Measurements from ENCODE around the gene SERPINB10. TPM values are rescaled to one million over a fixed set of nuclear protein-coding genes. Genes with fewer than 3 reads are reported as not detected.
"Not testable (repeated sequence)": the region's sequence is repeated elsewhere in the genome, so short reads cannot be mapped to it uniquely, and the experiment has no call there.

The SERPINB10 gene
- polyA plus RNA-seq, 2 donors, result 0.06 to 0.46 TPM

- Histone ChIP-seq H3K27me3 (ENCODE audit: control insufficient read depth in 1 of 2, insufficient read depth in 2 of 2, low read length in 2 of 2) (no peaks in the 10 kb centered on the region), H3K36me3 (ENCODE audit: control insufficient read depth in 2 of 2, insufficient read depth in 2 of 2, low read length in 1 of 2) (no peaks in the 10 kb centered on the region), H3K27ac (ENCODE audit: low read depth in 2 of 2, low read length in 1 of 2) (no peak overlapping the region), H3K9me3 (ENCODE audit: control insufficient read depth in 2 of 2, insufficient read depth in 1 of 2, low read depth in 1 of 2, low read length in 1 of 2) (no peaks in the 10 kb centered on the region), H3K4me1 (ENCODE audit: control insufficient read depth in 2 of 2, insufficient read depth in 2 of 2, low read length in 1 of 2) (no peaks in the 10 kb centered on the region), H3K4me3 (ENCODE audit: low read depth in 1 of 2, low read length in 2 of 2) (no peak overlapping the region)
- 69 to 80% methylated on average over 1 of the region's 1 CpG for WGBS, 2 donors
Measured at GRCh38 chr18:63904694-63905093, 3.1 kb upstream of the SERPINB10 start.

GRCh38 chr18:63905361-63905760 is 2.4 kb upstream of the SERPINB10 start:
- no peak overlapping the region for H3K27ac ChIP-seq (ENCODE audit: low read depth in 2 of 2, low read length in 1 of 2)
- no peaks in the 10 kb centered on the region for H3K9me3 ChIP-seq (ENCODE audit: control insufficient read depth in 2 of 2, insufficient read depth in 1 of 2, low read depth in 1 of 2, low read length in 1 of 2)
- no peak overlapping the region for H3K4me3 ChIP-seq (ENCODE audit: low read depth in 1 of 2, low read length in 2 of 2)
- no peaks in the 10 kb centered on the region for H3K36me3 ChIP-seq (ENCODE audit: control insufficient read depth in 2 of 2, insufficient read depth in 2 of 2, low read length in 1 of 2)
- no peaks in the 10 kb centered on the region for H3K27me3 ChIP-seq (ENCODE audit: control insufficient read depth in 1 of 2, insufficient read depth in 2 of 2, low read length in 2 of 2)
- H3K4me1 ChIP-seq (ENCODE audit: control insufficient read depth in 2 of 2, insufficient read depth in 2 of 2, low read length in 1 of 2), result no peaks in the 10 kb centered on the region
- 94 to 96% methylated on average over 2 of the region's 2 CpGs for WGBS, 2 donors

- 89 to 90% methylated on average over 1 of the region's 1 CpG for WGBS, 2 donors
- Histone ChIP-seq H3K36me3 (ENCODE audit: control insufficient read depth in 2 of 2, insufficient read depth in 2 of 2, low read length in 1 of 2) (no peaks in the 10 kb centered on the region), H3K27ac (ENCODE audit: low read depth in 2 of 2, low read length in 1 of 2) (no peak overlapping the region), H3K9me3 (ENCODE audit: control insufficient read depth in 2 of 2, insufficient read depth in 1 of 2, low read depth in 1 of 2, low read length in 1 of 2) (no peaks in the 10 kb centered on the region), H3K27me3 (ENCODE audit: control insufficient read depth in 1 of 2, insufficient read depth in 2 of 2, low read length in 2 of 2) (no peaks in the 10 kb centered on the region), H3K4me3 (ENCODE audit: low read depth in 1 of 2, low read length in 2 of 2) (no peak overlapping the region), H3K4me1 (ENCODE audit: control insufficient read depth in 2 of 2, insufficient read depth in 2 of 2, low read length in 1 of 2) (no peaks in the 10 kb centered on the region)
Measured at GRCh38 chr18:63906056-63906455, 1.7 kb upstream of the SERPINB10 start.

- no peaks in the 10 kb centered on the region for H3K9me3 ChIP-seq (ENCODE audit: control insufficient read depth in 2 of 2, insufficient read depth in 1 of 2, low read depth in 1 of 2, low read length in 1 of 2)
- no peaks in the 10 kb centered on the region for H3K36me3 ChIP-seq (ENCODE audit: control insufficient read depth in 2 of 2, insufficient read depth in 2 of 2, low read length in 1 of 2)
- WGBS, 2 donors, result 83% methylated on average over 1 of the region's 1 CpG
- H3K27ac ChIP-seq (ENCODE audit: low read depth in 2 of 2, low read length in 1 of 2), result no peak overlapping the region
- no peaks in the 10 kb centered on the region for H3K4me1 ChIP-seq (ENCODE audit: control insufficient read depth in 2 of 2, insufficient read depth in 2 of 2, low read length in 1 of 2)
- H3K4me3 ChIP-seq (ENCODE audit: low read depth in 1 of 2, low read length in 2 of 2), result no peak overlapping the region
- no peaks in the 10 kb centered on the region for H3K27me3 ChIP-seq (ENCODE audit: control insufficient read depth in 1 of 2, insufficient read depth in 2 of 2, low read length in 2 of 2)
Measured at GRCh38 chr18:63908858-63909257, 1.1 kb downstream of the SERPINB10 start.

GRCh38 chr18:63909870-63910269 is 2.1 kb downstream of the SERPINB10 start:
- H3K9me3 ChIP-seq (ENCODE audit: control insufficient read depth in 2 of 2, insufficient read depth in 1 of 2, low read depth in 1 of 2, low read length in 1 of 2), result no peaks in the 10 kb centered on the region
- no peaks in the 10 kb centered on the region for H3K4me1 ChIP-seq (ENCODE audit: control insufficient read depth in 2 of 2, insufficient read depth in 2 of 2, low read length in 1 of 2)
- no peaks in the 10 kb centered on the region for H3K27me3 ChIP-seq (ENCODE audit: control insufficient read depth in 1 of 2, insufficient read depth in 2 of 2, low read length in 2 of 2)
- H3K36me3 ChIP-seq (ENCODE audit: control insufficient read depth in 2 of 2, insufficient read depth in 2 of 2, low read length in 1 of 2), result no peaks in the 10 kb centered on the region
- WGBS, 2 donors, result 35 to 48% methylated on average over 2 of the region's 2 CpGs
- H3K27ac ChIP-seq (ENCODE audit: low read depth in 2 of 2, low read length in 1 of 2), result no peak overlapping the region
- H3K4me3 ChIP-seq (ENCODE audit: low read depth in 1 of 2, low read length in 2 of 2), result no peak overlapping the region

- Histone ChIP-seq H3K9me3 (ENCODE audit: control insufficient read depth in 2 of 2, insufficient read depth in 1 of 2, low read depth in 1 of 2, low read length in 1 of 2) (no peaks in the 10 kb centered on the region), H3K36me3 (ENCODE audit: control insufficient read depth in 2 of 2, insufficient read depth in 2 of 2, low read length in 1 of 2) (no peaks in the 10 kb centered on the region), H3K27ac (ENCODE audit: low read depth in 2 of 2, low read length in 1 of 2) (no peak overlapping the region), H3K4me3 (ENCODE audit: low read depth in 1 of 2, low read length in 2 of 2) (no peak overlapping the region), H3K4me1 (ENCODE audit: control insufficient read depth in 2 of 2, insufficient read depth in 2 of 2, low read length in 1 of 2) (no peaks in the 10 kb centered on the region), H3K27me3 (ENCODE audit: control insufficient read depth in 1 of 2, insufficient read depth in 2 of 2, low read length in 2 of 2) (no peaks in the 10 kb centered on the region)
- WGBS, 2 donors, result 88% methylated on average over 5 of the region's 5 CpGs
Measured at GRCh38 chr18:63917817-63918216, 10.1 kb downstream of the SERPINB10 start.

GRCh38 chr18:63922049-63922448 is 14.3 kb downstream of the SERPINB10 start:
- 87 to 88% methylated on average over 2 of the region's 2 CpGs for whole genome bisulfite sequencing, 2 donors

GRCh38 chr18:63924551-63924950 is 16.8 kb downstream of the SERPINB10 start:
- H3K27ac ChIP-seq (ENCODE audit: low read depth in 2 of 2, low read length in 1 of 2), result no peak overlapping the region
- WGBS, 2 donors, result 63 to 72% methylated on average over 1 of the region's 1 CpG
- no peaks in the 10 kb centered on the region for H3K36me3 ChIP-seq (ENCODE audit: control insufficient read depth in 2 of 2, insufficient read depth in 2 of 2, low read length in 1 of 2)
- no peaks in the 10 kb centered on the region for H3K4me1 ChIP-seq (ENCODE audit: control insufficient read depth in 2 of 2, insufficient read depth in 2 of 2, low read length in 1 of 2)
- no peaks in the 10 kb centered on the region for H3K9me3 ChIP-seq (ENCODE audit: control insufficient read depth in 2 of 2, insufficient read depth in 1 of 2, low read depth in 1 of 2, low read length in 1 of 2)
- H3K4me3 ChIP-seq (ENCODE audit: low read depth in 1 of 2, low read length in 2 of 2), result no peak overlapping the region
- no peaks in the 10 kb centered on the region for H3K27me3 ChIP-seq (ENCODE audit: control insufficient read depth in 1 of 2, insufficient read depth in 2 of 2, low read length in 2 of 2)

More at GRCh38 chr18:63922049-63922448, 14.3 kb downstream of the SERPINB10 start:
- Histone ChIP-seq H3K27me3 (ENCODE audit: control insufficient read depth in 1 of 2, insufficient read depth in 2 of 2, low read length in 2 of 2) (no peaks in the 10 kb centered on the region), H3K27ac (ENCODE audit: low read depth in 2 of 2, low read length in 1 of 2) (no peak overlapping the region), H3K4me1 (ENCODE audit: control insufficient read depth in 2 of 2, insufficient read depth in 2 of 2, low read length in 1 of 2) (no peaks in the 10 kb centered on the region), H3K4me3 (ENCODE audit: low read depth in 1 of 2, low read length in 2 of 2) (no peak overlapping the region), H3K9me3 (ENCODE audit: control insufficient read depth in 2 of 2, insufficient read depth in 1 of 2, low read depth in 1 of 2, low read length in 1 of 2) (no peaks in the 10 kb centered on the region), H3K36me3 (ENCODE audit: control insufficient read depth in 2 of 2, insufficient read depth in 2 of 2, low read length in 1 of 2) (no peaks in the 10 kb centered on the region)

- WGBS, 2 donors, result 71 to 79% methylated on average over 8 of the region's 8 CpGs
- no peaks in the 10 kb centered on the region for H3K36me3 ChIP-seq (ENCODE audit: control insufficient read depth in 2 of 2, insufficient read depth in 2 of 2, low read length in 1 of 2)
- H3K9me3 ChIP-seq (ENCODE audit: control insufficient read depth in 2 of 2, insufficient read depth in 1 of 2, low read depth in 1 of 2, low read length in 1 of 2), result no peaks in the 10 kb centered on the region
- H3K4me1 ChIP-seq (ENCODE audit: control insufficient read depth in 2 of 2, insufficient read depth in 2 of 2, low read length in 1 of 2), result no peaks in the 10 kb centered on the region
- H3K4me3 ChIP-seq (ENCODE audit: low read depth in 1 of 2, low read length in 2 of 2), result no peak overlapping the region
- no peak overlapping the region for H3K27ac ChIP-seq (ENCODE audit: low read depth in 2 of 2, low read length in 1 of 2)
- H3K27me3 ChIP-seq (ENCODE audit: control insufficient read depth in 1 of 2, insufficient read depth in 2 of 2, low read length in 2 of 2), result no peaks in the 10 kb centered on the region
Measured at GRCh38 chr18:63928331-63928730, 20.6 kb downstream of the SERPINB10 start.

- H3K9me3 ChIP-seq (ENCODE audit: control insufficient read depth in 2 of 2, insufficient read depth in 1 of 2, low read depth in 1 of 2, low read length in 1 of 2); H3K27me3 ChIP-seq (ENCODE audit: control insufficient read depth in 1 of 2, insufficient read depth in 2 of 2, low read length in 2 of 2): not testable (repeated sequence)
Measured at GRCh38 chr18:63929369-63929768, 21.6 kb downstream of the SERPINB10 start.

More at GRCh38 chr18:63929369-63929768, 21.6 kb downstream of the SERPINB10 start:
- H3K4me1 ChIP-seq (ENCODE audit: control insufficient read depth in 2 of 2, insufficient read depth in 2 of 2, low read length in 1 of 2); H3K4me3 ChIP-seq (ENCODE audit: low read depth in 1 of 2, low read length in 2 of 2); H3K27ac ChIP-seq (ENCODE audit: low read depth in 2 of 2, low read length in 1 of 2); H3K36me3 ChIP-seq (ENCODE audit: control insufficient read depth in 2 of 2, insufficient read depth in 2 of 2, low read length in 1 of 2): not testable (repeated sequence)
